Activated naive CD8-positive, alpha-beta T cell treated with anti-CD3 and anti-CD28 coated beads, Interleukin-2, amount 50 U/mL, for 16 hours (primary cell): Measurements from ENCODE around the gene PLEKHG2.
A peak's percentile ranks its signal among the peaks of the same experiment; 100 is the strongest.
"Not testable (repeated sequence)": the region's sequence is repeated elsewhere in the genome, so short reads cannot be mapped to it uniquely, and the experiment has no call there.

Experiments used
- DNase-seq: peaks from one replicate; pipeline ENCODE4 v3.0.0-alpha.2; 2020; ENCODE audit warnings: low read depth, low spot score

The PLEKHG2 gene, protein sequence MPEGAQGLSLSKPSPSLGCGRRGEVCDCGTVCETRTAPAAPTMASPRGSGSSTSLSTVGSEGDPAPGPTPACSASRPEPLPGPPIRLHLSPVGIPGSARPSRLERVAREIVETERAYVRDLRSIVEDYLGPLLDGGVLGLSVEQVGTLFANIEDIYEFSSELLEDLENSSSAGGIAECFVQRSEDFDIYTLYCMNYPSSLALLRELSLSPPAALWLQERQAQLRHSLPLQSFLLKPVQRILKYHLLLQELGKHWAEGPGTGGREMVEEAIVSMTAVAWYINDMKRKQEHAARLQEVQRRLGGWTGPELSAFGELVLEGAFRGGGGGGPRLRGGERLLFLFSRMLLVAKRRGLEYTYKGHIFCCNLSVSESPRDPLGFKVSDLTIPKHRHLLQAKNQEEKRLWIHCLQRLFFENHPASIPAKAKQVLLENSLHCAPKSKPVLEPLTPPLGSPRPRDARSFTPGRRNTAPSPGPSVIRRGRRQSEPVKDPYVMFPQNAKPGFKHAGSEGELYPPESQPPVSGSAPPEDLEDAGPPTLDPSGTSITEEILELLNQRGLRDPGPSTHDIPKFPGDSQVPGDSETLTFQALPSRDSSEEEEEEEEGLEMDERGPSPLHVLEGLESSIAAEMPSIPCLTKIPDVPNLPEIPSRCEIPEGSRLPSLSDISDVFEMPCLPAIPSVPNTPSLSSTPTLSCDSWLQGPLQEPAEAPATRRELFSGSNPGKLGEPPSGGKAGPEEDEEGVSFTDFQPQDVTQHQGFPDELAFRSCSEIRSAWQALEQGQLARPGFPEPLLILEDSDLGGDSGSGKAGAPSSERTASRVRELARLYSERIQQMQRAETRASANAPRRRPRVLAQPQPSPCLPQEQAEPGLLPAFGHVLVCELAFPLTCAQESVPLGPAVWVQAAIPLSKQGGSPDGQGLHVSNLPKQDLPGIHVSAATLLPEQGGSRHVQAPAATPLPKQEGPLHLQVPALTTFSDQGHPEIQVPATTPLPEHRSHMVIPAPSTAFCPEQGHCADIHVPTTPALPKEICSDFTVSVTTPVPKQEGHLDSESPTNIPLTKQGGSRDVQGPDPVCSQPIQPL (N-terminal part only)

DNA sequence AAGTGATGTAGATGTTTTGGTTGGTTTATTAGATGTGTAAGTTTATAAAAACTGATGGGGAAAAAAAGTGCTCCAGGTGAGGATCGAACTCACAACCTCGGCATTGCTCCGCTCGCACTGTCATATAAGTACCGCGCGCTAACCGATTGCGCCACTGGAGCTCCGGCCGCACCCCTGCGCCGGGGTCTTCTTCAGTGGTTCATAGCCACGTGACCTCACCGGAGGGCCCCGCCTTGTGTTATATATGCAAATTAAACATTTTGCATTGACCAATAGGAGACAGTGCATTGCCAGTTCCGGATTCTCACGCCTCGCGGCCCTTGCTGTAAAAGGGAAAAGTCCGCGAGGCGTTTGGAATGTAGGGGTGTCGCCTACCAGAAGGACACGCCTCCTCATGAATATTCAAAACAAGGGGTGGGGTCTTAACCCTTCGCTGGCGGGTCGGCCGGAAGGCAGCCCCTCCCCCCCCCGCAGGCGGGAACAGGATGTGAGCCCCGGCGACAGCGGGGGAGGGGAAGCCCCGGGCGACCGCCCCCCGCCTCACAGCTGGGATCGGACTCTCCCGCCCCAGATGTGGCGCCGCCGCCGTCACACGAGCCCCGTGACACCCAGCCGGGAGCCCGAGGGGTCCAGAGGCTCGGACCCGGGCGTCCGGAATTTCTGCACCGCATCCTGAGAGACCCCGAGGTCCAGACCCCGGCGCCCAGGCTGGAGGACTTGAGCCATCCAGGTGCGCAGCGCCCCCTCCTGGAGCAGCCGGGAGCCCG is at the start of gene PLEKHG2:
Gene PLEKHG2, plus strand, starts transcription at position 570 of the 767 bp plus-strand sequence. CDS start 1,418 bp downstream, outside the sequence.
- peak; percentile 93 for DNase-seq

DNA sequence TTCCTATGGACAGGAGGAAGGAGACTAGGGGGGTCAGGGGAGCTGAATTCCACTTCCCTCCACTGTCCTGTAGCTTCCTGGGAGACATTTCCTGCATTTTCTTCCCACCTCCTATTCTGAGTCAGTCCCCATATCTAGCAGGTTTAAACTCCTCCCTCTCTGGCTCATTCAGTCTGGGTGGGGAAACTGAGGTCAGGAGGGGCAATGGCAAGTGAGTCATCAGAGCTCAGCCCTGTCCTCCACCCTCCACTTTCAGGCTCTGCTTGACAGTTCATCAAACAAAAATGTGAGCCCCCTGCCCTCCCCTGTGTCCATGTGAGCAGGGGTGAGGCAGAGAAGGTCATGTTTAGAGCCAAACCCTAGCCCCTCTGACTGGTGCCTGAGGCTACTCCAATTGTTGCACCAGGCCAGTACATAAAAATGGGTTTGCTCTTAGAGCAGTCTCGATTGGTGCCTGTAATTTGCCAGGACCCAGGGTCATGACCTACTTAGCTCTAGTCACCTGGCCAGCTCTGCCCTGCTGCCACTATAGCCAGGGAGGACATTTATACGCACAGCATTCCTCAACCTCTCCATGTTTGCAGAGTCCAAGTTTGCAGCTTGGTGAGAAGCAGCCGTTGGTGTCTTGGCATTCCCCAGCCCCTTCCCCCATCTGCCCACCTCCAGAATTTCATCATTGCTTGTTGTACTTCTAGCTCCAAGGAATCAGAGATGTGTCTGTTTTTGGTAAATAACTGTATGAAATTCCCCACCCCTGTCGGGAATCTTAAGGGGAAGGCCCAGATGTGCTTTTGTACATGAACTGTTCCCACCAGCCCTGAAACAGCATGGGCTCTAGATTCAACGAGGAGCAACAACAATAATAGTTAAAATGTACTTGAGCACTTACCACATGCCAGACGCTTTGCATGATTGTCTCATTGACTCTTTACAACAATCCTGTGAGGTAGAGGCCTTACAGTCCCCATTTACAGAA is 49.5 kb upstream of the PLEKHG2 start:
- no peak for DNase-seq

DNA sequence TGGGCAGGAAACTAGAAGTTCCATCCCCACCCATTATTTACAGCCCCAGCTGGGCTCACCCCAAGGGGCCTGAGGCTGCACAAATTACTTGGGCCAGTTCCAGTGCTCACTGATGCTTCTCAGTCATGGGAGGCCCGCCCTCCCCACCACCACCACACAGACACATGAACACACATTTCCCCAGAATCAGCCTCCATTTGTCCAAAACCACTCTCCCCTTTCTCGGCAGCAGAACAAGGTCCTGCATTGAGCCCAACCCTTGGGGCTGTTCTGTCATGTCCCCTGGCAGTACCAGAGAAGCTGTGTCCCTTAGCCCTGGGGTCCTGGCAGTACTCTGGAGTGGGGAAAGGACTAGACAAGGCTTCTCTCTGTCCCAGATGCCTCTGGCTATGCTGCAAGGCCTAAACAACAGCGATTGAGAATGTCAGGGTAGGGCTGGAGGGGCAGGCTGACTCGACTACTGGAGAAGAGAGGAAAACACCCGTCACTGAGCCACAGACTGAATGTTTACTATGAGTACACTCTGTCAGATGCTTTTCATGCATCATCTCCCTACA is 48.5 kb upstream of the PLEKHG2 start:
- no peak for DNase-seq

DNA sequence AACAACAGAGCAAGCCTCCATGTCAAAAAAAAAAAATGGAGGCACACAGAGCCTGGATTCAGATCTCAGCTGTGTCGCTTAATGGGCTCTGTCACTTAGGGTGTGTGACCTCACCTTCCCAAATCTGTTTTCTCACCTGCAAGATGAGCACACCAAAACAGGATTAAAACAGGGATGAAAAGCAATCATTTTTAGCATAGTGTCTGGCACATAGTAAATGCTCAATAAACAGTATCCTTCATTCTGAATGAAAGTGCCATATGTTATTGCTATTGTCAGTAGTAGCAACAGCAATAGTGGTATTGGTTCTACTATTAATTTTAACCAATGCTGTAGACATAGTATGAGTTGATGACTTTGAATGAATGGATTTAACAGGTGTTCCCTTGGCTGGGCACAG is 46.9 kb upstream of the PLEKHG2 start:
- DNase-seq, result no peak

DNA sequence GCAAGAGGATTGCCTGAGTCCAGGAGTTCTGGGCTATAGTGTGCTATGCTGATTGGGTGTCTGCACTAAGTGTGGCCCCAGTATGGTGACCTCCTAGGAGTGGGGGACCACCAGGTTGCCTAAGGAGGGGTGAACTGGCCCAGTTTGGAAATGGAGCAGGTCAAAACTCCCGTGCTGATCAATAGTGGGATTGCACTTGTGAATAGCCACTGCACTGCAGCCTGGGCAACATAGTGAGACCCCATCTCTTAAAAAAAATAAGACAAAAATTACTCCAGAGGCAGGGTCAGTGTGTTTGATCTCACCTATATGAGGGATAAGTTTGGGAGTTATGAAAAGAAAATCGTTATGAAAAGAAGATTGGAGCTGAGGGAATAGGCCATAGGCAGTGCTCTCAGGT is 43.3 kb upstream of the PLEKHG2 start:
- DNase-seq, result no peak

DNA sequence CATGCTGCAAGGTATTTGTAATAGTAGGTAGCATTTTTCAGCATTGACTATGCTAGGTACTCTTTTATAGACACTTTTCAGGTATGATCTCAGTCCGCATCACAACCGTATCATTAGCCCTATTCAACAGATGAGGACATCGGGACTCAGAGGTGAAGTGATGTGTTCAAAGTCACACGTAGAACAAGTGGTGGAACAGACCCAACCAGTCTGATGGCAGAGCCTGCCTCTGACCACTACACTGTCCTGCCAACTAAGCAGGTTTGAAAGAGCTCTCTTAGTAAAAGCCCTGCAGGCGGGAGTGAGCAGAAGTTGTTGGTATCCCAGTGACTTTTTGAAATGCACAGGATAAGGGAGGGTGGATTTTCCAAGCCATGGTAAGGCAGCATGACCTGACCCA is 41.7 kb upstream of the PLEKHG2 start:
- DNase-seq, result no peak

DNA sequence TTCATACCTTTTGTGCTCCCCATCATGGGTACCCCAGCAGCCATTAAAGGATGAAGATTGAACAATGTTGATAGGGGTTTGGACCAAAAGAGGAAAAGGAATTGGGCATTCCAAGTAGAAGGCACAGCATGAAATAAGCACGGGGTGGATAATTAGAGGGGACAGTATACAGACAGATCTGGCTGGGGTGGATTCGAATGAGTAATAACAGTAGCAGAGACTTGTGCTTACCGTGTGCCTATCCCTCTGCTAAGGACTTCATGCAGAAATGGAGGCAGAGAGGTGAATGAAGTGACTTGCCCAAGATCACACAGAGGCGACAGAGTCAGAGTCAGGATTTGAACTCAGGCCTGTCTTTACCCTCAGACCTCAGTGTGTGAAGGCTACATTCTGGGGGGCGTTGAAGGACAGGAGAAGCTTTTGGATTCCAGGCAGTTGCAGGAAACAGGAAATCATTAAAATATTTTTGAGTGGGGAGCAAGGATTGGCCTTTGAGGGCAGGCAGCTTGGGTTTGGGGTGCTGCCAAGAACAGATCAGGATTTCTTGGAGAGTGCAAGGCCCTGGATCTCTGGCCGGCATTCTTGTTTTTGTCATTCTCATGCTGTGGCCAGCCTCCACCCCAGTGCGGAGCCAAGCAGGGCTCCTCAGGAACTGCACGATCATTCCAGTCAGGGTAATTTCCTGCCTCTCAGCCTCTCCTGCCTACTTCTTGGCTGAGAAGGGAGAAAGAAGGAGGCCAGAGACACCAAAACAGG is 40.2 kb upstream of the PLEKHG2 start:
- DNase-seq, result no peak

DNA sequence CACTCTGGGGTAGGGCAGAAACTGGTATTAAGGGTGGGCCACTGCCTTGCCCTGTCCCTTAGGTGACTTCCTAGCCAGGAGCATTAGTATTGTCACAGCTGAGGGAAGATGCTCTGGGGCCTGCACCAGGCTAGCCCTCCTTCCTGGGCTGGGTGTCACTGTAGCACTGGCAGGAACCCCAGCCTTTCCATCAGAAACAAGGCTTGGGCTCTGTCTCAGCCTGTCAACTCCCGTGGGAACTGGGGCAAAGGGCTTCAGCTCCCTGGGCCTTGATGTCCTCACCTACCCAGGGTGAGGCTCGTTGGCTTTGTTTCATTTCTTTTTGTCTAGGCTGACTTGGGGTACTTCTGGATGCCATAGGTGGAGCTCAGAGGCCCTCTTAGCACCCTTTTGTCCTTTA is 39.5 kb upstream of the PLEKHG2 start:
- DNase-seq, result no peak

DNA sequence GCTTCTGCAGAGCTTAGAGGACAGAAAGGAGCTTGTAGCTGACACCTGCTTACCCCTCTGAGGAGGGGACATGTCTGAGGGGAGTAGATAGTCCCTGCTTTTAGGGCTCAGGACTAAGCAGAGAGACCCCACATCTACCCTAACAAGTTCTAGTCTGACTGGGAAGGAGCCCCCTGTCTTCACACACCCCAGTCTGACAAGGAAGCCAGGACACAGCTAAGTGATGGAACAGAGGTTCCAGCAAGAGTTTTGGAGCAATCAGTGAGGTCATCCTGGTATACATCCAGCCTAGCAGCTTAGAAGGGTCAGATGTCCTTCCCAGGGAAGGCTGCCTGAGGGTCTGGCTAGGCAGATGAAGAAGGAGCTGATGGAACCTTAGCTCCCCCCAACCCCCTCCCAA is 36.5 kb upstream of the PLEKHG2 start:
- DNase-seq, result no peak

DNA sequence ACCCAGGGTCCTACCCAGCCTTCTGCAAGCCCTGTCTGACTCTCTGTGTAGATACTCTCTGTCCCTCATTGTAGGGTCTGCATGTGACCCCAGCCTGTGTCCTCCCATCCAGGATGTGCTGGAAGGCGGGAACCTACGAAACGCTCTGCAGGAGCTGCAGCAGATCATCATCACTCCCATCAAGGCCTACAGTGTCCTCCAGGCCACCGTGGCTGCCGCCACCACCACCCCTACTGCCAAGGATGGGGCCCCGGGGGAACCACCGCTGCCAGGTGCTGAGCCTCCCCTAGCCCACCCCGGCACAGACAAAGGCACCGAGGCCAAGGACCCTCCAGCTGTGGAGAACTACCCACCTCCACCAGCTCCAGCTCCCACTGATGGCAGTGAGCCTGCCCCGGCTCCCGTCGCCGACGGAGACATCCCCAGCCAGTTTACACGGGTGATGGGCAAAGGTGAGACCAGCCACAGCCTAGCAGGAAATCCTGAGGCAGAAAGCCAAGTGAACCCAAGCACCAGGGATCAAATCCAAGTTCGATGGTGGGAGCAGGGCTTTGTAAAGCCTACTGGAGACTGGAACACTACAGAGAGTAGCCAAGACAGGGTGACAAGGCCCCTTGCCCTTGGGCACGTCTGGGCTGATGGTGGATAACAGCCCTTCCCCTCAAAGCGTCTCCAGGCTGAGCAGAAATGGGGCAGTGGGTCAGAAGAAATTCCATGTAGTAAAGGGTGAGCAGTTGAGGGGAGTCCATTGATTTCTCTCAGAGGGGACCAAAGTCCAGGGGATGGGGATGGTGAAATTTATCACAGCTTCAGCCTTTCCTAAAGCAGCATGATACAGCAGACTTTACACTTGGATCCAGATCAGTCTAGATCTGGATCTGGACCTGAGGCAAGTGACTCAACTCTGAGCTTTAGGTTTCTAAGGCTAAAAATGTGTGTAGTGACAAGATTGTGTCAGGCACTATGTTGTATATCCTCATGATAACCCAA is 34.8 kb upstream of the PLEKHG2 start:
- no peak for DNase-seq

DNA sequence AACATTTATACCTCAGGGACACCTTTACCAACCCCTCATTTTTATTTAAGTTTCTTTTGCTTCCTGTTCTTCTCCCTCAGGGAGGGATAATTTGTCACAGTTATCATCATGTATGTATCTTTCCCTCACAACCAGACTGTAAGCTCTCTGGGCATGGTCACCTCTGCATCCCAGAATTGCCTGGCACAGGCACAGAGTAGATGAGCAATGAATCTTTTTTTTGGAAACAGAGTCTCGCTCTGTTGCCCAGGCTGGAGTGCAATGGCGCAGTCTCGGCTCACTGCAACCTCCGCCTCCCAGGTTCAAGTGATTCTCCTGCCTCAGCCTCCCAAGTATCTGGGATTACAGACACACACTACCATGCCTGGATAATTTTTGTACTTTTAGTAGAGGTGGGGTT is 33.1 kb upstream of the PLEKHG2 start:
- not testable (repeated sequence) for DNase-seq

DNA sequence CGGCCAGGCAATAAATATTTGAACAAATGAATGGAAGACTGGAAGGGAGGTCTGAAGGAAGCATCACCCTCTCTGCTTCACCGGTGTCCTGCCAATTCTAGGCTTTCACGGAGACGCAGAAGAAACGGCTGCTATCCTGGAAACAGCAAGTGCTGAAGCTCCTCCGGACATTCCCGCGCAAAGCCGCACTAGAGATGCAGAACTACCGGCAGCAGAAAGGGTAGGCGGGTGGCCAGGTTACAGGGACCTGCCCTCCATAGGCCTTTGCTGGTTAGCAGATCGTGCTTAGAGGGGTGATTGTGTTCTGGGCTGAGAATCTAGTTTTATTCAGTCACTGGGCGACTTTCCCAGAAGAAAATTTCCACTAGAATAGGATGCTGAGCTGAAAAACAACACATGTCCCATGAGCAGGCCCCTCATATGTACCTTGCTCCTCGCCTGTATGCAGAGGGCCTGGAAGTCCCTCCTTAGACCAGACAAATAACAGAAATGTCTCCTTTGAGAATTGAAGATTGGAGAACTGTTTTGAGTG is 32.5 kb upstream of the PLEKHG2 start:
- no peak for DNase-seq

DNA sequence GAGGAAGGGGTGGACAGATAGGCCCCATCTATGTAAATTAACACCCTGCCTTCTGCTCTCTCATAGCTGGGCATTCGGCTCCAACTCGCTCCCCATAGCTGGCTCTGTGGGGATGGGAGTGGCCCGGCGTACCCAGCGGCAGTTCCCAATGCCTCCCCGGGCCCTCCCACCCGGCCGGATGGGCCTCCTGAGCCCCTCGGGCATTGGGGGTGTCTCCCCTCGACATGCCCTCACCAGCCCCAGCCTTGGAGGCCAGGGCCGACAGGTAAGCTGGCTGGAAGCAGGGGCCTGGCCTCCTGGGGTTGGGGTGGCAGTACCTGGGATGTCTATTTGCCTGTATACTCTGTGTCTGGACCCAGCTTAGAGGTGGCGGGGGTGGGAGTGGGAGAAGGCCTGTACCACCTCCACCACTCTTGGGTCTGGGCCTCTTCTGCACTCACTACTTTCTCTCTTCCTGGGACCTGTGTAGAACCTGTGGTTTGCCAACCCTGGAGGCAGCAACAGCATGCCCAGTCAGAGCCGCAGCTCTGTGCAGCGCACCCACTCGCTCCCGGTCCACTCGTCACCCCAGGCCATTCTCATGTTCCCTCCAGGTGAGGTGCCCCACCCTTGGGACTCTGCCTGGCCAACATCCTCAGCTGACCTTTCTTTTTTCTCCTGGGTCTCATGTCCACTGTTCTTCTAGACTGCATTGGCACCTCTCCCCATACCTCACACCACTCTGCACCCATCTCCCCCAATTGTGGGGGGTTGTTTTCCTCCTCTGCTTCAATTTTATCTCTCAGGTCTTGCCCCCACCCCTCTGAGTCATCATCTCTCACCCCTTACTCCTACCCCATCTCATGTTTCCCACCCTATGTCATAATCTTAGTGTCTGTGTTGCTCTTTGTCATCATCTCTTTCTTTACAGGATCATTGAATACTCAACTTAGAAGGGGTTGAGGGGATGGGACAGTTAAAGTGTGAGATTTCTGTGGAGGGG is 31.7 kb upstream of the PLEKHG2 start:
- no peak for DNase-seq

DNA sequence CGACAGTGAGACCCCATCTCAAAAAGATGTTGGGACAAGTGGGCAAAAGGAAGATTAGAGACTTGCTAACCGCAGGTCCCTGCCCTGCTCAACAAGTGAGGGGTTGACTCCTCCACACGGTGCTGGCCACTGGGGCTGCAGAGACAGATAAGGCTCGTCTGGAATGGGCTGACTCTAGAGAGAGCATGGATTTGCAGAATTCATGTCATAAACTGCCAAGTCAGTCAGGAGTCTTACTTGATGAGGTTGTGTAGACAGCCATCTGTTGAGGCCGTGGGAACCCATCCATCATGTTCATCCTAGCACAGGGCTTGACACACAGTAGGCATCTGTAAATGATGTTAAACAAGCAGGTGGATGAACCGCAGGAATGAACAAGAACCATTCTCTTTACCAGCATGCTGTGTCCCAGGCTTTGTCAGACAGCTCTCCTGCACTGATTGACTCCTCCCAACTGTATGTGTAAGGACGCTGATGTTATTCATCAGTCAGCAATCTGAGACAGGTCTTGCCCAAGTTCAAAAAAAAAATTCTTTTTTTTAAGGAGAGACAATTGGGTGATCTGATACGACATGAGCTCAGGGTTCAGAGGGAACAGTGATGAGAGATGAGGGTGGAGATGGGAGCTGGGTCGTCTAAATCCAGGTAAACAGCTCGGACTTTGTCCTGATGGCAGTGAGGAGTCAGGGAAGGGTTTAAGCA is 30.4 kb upstream of the PLEKHG2 start:
- no peak for DNase-seq

DNA sequence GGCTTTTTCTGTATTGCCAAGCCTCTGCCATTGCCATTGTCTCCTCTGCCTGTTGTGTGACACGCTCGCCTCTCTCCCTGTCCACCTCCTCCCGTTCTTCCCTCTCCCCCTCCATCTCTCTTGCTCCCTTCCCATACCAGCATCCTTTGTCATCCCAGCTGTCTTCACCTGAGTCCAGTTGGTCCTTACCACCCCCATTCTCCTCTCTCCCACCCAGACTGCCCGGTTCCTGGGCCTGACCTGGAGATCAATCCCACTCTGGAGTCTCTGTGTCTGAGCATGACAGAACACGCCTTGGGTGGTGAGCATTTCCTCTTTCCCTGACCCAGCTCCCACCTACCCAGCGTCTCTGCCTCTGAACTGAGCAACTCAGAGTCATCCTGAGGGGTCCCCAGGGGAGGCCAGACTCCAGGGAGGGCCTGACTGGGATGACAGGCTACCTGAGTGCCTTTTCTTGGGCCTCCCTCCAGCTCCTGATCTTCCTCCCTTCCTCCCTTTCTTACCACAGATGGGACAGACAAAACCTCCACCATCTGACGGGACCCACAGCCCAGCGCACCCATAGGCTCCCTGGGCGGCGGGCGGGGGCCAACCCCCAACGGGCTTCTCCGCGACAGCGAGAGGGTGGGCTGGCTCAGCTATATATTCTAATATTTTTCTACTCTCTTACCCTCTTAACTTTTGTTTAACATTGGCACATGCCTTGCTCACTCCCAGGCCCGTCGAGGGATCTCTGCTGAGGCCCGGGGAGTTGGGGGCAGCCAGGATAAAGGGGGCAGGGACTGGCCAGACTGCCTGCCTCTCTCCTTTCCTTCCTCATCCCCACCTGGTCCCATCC is 29.3 kb upstream of the PLEKHG2 start:
- no peak for DNase-seq
